Naive thymus-derived CD4-positive, alpha-beta T cell (primary cell): Measurements from ENCODE around the gene MDFI. TPM values are rescaled to one million over a fixed set of nuclear protein-coding genes. Genes with fewer than 3 reads are reported as not detected.
A peak's percentile ranks its signal among the peaks of the same experiment; 100 is the strongest.

Experiments used
- ATAC-seq: fragments of 150-1000 bp; cut with Tn5 transposase; 2 replicates; pipeline ENCODE4 v1.10.0; 2021; ENCODE audit warnings: mild to moderate bottlenecking, moderate library complexity
- CTCF ChIA-PET: fragments of 350-600 bp; sonication (Branson Sonifier 250); formaldehyde crosslinking; loops from one replicate; lab custom pipeline; 2021; ENCODE audit warnings: antibody characterized with exemption; lab: Charles Lee
- POLR2A ChIA-PET: fragments of 350-600 bp; sonication (Branson Sonifier 250); formaldehyde crosslinking; loops from one replicate; lab custom pipeline; 2021; ENCODE audit warnings: antibody characterized with exemption, inconsistent platforms; lab: Charles Lee
- DNase-seq, 9 donors: peaks; one replicate each; pipeline versions ENCODE4 v3.0.0 to v3.0.0-alpha.2; 2020 to 2022; ENCODE audit warnings: mixed read lengths in 1 of 9
- H3K27ac ChIP-seq: one replicate; pipeline ENCODE4 v1.7.0; 2013; ENCODE audit warnings: mild to moderate bottlenecking, low read depth, low read length, moderate library complexity
- H3K27me3 ChIP-seq, 2 donors: one replicate each; pipeline ENCODE4 v1.7.0; 2013; ENCODE audit warnings: low read length in 2 of 2, mild to moderate bottlenecking in 2 of 2, moderate library complexity in 2 of 2; ENCODE audit not compliant: control insufficient read depth in 2 of 2, insufficient read depth in 2 of 2
- H3K36me3 ChIP-seq, 3 experiments: 1 replicate in 2 of 3; 2 replicates in 1 of 3; pipeline ENCODE4 v1.7.0; 2013; ENCODE audit warnings: low read length in 3 of 3, mild to moderate bottlenecking in 3 of 3, moderate library complexity in 1 of 3; ENCODE audit not compliant: insufficient read depth in 3 of 3, control insufficient read depth in 2 of 3
- H3K4me1 ChIP-seq, 2 donors: one replicate each; pipeline ENCODE4 v1.7.0; 2013; ENCODE audit warnings: low read length in 2 of 2, mild to moderate bottlenecking in 2 of 2, moderate library complexity in 1 of 2; ENCODE audit not compliant: control insufficient read depth in 2 of 2, insufficient read depth in 2 of 2
- H3K4me3 ChIP-seq: 2 replicates; pipeline ENCODE4 v1.7.0; 2013; ENCODE audit warnings: mild to moderate bottlenecking, low read length
- H3K9me3 ChIP-seq, 3 experiments: 1 replicate in 2 of 3; 2 replicates in 1 of 3; pipeline ENCODE4 v1.7.0; 2013; ENCODE audit warnings: low read length in 3 of 3; ENCODE audit not compliant: control insufficient read depth in 2 of 3
- H3K27ac Mint-ChIP-seq, 9 donors: one replicate each; pipeline ENCODE4 v1.8.0; 2020 to 2022; ENCODE audit warnings: mixed read lengths in 9 of 9, mild to moderate bottlenecking in 8 of 9, moderate library complexity in 5 of 9, inconsistent platforms in 2 of 9
- H3K27me3 Mint-ChIP-seq, 5 donors: one replicate each; pipeline ENCODE4 v1.8.0; 2021 to 2022; ENCODE audit warnings: mixed read lengths in 5 of 5, mild to moderate bottlenecking in 1 of 5
- H3K36me3 Mint-ChIP-seq, 5 donors: one replicate each; pipeline ENCODE4 v1.8.0; 2020 to 2022; ENCODE audit warnings: mixed read lengths in 5 of 5, mild to moderate bottlenecking in 3 of 5, inconsistent platforms in 1 of 5
- H3K4me1 Mint-ChIP-seq, 7 donors: one replicate each; pipeline ENCODE4 v1.8.0; 2020 to 2022; ENCODE audit warnings: mixed read lengths in 7 of 7, mild to moderate bottlenecking in 3 of 7, inconsistent platforms in 1 of 7
- H3K4me3 Mint-ChIP-seq, 10 donors: one replicate each; pipeline ENCODE4 v1.8.0; 2020 to 2022; ENCODE audit warnings: mild to moderate bottlenecking in 10 of 10, mixed read lengths in 10 of 10, moderate library complexity in 6 of 10, inconsistent platforms in 2 of 10
- H3K9me3 Mint-ChIP-seq, 11 donors: one replicate each; pipeline ENCODE4 v1.8.0; 2020 to 2022; ENCODE audit warnings: mixed read lengths in 11 of 11, mild to moderate bottlenecking in 4 of 11, inconsistent platforms in 1 of 11, moderate library complexity in 1 of 11
- intact Hi-C, 2 donors: fragments of 100-400 bp; cut with micrococcal nuclease; formaldehyde crosslinking; loops; one replicate each; pipeline ENCODE4 v1.15.1; 2023
- polyA plus RNA-seq, 2 donors: library from polyadenylated mRNA; unstranded; fragments of 300-500 nt; fragmentation: Illumina TruSeq; gene quantifications; one replicate each; pipeline ENCODE4 v1.2.3, GENCODE V29; 2021
- total RNA-seq, 6 experiments: library from RNA in 5 of 6; stranded (reverse) in 5 of 6; gene quantifications; 1 replicate in 5 of 6; 2 replicates in 1 of 6; pipeline ENCODE4 v1.2.3 and lab custom pipeline; 2021 to 2026

Gene MDFI
- total and polyA plus RNA-seq, 7 experiments from 2014 or later = not detected

- DNase-seq (no peak), ATAC-seq (no peak)
- POLR2A ChIA-PET = no interaction called here
- H3K27ac ChIP-seq = no peak overlapping the region
- H3K27ac Mint-ChIP-seq = no peak overlapping the region
- H3K27me3 ChIP-seq = no peaks in the 10 kb centered on the region
- intact Hi-C loops = no loop called here
- H3K4me3 ChIP-seq = no peak overlapping the region
- no peaks in the 10 kb centered on the region for H3K9me3 Mint-ChIP-seq
- H3K4me3 Mint-ChIP-seq = no peak overlapping the region
- H3K27me3 Mint-ChIP-seq = no peaks in the 10 kb centered on the region
- H3K36me3 Mint-ChIP-seq = peaks cover 0 to 9% (median 0%) of the 10 kb centered on the region in 5 donors
- H3K4me1 Mint-ChIP-seq = peaks cover 0 to 5% (median 0%) of the 10 kb centered on the region in 7 donors
- no peaks in the 10 kb centered on the region for H3K9me3 ChIP-seq
- H3K4me1 ChIP-seq = no peaks in the 10 kb centered on the region
- no peaks in the 10 kb centered on the region for H3K36me3 ChIP-seq
- CTCF ChIA-PET = no interaction called here
Measured at GRCh38 chr6:41696788-41697187, 58.5 kb downstream of the MDFI start.

GRCh38 chr6:41697861-41698781 lies 59.9 kb downstream of the MDFI start:
- H3K9me3 Mint-ChIP-seq = no peaks in the 10 kb centered on the region
- no peak overlapping the region for H3K4me3 ChIP-seq
- no peak overlapping the region for H3K27ac Mint-ChIP-seq
- H3K4me1 Mint-ChIP-seq = peaks cover 0 to 5% (median 0%) of the 10 kb centered on the region in 7 donors
- no peaks in the 10 kb centered on the region for H3K36me3 ChIP-seq
- H3K9me3 ChIP-seq = no peaks in the 10 kb centered on the region
- ChIA-PET CTCF (no interaction called here), POLR2A (no interaction called here)
- ATAC-seq = no peak
- H3K36me3 Mint-ChIP-seq = peaks cover 0 to 5% (median 0%) of the 10 kb centered on the region in 5 donors
- no peaks in the 10 kb centered on the region for H3K27me3 Mint-ChIP-seq
- H3K4me1 ChIP-seq = no peaks in the 10 kb centered on the region
- intact Hi-C loops = no loop called here
- H3K4me3 Mint-ChIP-seq = no peak overlapping the region
- H3K27ac ChIP-seq = no peak overlapping the region
- H3K27me3 ChIP-seq = no peaks in the 10 kb centered on the region
- no peak for DNase-seq

GRCh38 chr6:41699063-41699462 lies 60.8 kb downstream of the MDFI start:
- no peak overlapping the region for H3K4me3 ChIP-seq
- H3K36me3 ChIP-seq = no peaks in the 10 kb centered on the region
- no peak overlapping the region for H3K27ac Mint-ChIP-seq
- no peaks in the 10 kb centered on the region for H3K9me3 ChIP-seq
- H3K9me3 Mint-ChIP-seq = no peaks in the 10 kb centered on the region
- H3K4me1 ChIP-seq = no peaks in the 10 kb centered on the region
- peaks cover 0 to 5% (median 0%) of the 10 kb centered on the region in 7 donors for H3K4me1 Mint-ChIP-seq
- ChIA-PET POLR2A (no interaction called here), CTCF (no interaction called here)
- no peaks in the 10 kb centered on the region for H3K27me3 Mint-ChIP-seq
- intact Hi-C loops = no loop called here
- ATAC-seq = no peak
- H3K27me3 ChIP-seq = no peaks in the 10 kb centered on the region
- peaks cover 0 to 5% (median 0%) of the 10 kb centered on the region in 5 donors for H3K36me3 Mint-ChIP-seq
- H3K27ac ChIP-seq = no peak overlapping the region
- no peak overlapping the region for H3K4me3 Mint-ChIP-seq
- no peak for DNase-seq

GRCh38 chr6:41700463-41701347 lies 62.4 kb downstream of the MDFI start:
- intact Hi-C loops = no loop called here
- Mint-ChIP-seq H3K4me3 (no peak overlapping the region), H3K27ac (no peak overlapping the region), H3K27me3 (no peaks in the 10 kb centered on the region), H3K36me3 (peaks cover 0 to 5% (median 0%) of the 10 kb centered on the region in 5 donors), H3K9me3 (no peaks in the 10 kb centered on the region), H3K4me1 (peaks cover 0 to 19% (median 0%) of the 10 kb centered on the region in 7 donors)
- Histone ChIP-seq H3K9me3 (no peaks in the 10 kb centered on the region), H3K27me3 (no peaks in the 10 kb centered on the region), H3K36me3 (no peaks in the 10 kb centered on the region), H3K4me1 (peaks cover 0 to 3% of the 10 kb centered on the region in 2 donors), H3K4me3 (no peak overlapping the region), H3K27ac (no peak overlapping the region)
- no peak for ATAC-seq
- no peak for DNase-seq
- POLR2A ChIA-PET = no interaction called here
- CTCF ChIA-PET = no interaction called here

DNA sequence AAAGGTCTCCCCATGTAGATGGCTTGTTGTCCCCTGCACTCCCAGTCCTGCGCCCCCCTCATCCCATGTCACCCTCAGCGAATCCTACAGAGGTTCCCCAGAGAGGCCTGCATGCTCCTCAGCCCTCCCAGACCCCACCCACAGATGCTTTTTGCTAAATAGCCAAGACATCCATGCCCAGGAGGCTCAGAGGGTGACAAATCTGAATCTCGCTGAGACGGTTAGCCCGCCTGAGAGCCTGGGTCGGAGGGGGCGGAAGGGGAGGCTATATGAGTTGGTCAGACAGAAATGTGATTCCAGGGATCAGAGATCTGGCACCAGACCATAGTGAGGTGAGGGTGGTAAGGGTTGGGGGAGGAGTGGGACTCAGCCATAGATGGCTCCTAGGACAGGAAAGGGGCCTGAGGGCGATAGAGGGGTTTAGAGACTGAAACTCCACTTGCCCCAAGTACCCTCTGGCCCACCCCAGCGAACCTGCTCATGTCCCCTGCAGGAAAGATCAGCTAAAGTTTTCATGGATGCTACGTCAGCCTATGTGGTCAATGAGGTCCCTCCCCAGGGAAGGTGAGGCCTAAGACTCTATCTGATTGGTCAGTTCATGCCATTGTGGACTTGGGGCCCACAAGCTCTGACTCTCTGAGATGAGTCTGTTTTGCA lies 63.9 kb downstream of the MDFI start:
- no peak for DNase-seq
- intact Hi-C loops = no loop called here

DNA sequence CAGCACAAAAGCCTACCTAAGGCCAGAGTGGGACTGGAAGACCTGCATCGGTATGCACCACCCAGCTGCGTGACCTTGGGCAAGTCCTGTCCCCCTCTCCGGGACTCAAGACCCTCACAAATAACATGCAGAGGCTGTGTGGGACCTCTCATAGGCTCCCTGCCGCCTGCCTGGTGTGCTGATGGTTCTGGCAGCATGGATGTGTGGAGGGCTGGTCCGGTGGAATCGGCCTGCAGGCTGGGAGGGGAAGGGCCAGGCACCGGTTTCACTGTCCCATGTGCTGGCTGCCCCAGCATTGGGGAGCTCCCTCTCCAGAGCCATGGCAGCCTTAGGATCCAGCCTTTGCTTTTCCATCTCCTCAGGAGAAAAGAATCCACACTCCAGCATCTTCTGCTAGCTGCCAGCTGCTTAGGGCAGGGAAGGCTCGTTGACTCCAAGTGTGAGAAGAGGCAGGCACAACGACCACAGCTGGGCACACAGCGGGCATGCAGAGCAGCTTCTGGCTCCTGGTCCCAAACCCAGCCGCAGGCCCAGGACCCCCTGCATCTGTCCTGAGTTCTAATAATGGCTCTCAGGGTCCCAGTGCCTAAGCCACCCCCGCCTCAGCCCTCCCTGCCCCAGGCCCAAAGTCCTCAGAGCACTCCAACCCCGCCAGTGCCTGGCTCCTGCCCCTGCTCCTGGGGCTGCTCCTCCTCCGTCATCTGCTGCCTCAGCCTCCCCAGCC lies 64.7 kb downstream of the MDFI start:
- peaks cover 13 to 41% (median 20%) of the 10 kb centered on the region in 7 donors for H3K4me1 Mint-ChIP-seq
- H3K36me3 Mint-ChIP-seq = peaks cover 0 to 5% (median 0%) of the 10 kb centered on the region in 5 donors
- Histone ChIP-seq H3K4me3 (no peak overlapping the region), H3K27ac (no peak overlapping the region), H3K9me3 (no peaks in the 10 kb centered on the region), H3K27me3 (no peaks in the 10 kb centered on the region), H3K4me1 (peaks cover 16 to 25% of the 10 kb centered on the region in 2 donors), H3K36me3 (no peaks in the 10 kb centered on the region)
- H3K4me3 Mint-ChIP-seq = no peak overlapping the region
- no peaks in the 10 kb centered on the region for H3K9me3 Mint-ChIP-seq
- ChIA-PET CTCF (interaction anchor here (0.6 kb wide), 1 partner anchor 52 kb away, joined by 4 read pairs; no protein-coding TSS in a partner anchor), POLR2A (no interaction called here)
- ATAC-seq (no peak), DNase-seq (no peak)
- H3K27ac Mint-ChIP-seq = peak overlapping the region in 1 of 9 donors; percentile 38
- intact Hi-C loops = no loop called here
- no peaks in the 10 kb centered on the region for H3K27me3 Mint-ChIP-seq

More for the DNA sequence above, 63.9 kb downstream of the MDFI start:
- H3K9me3 Mint-ChIP-seq = no peaks in the 10 kb centered on the region
- Histone ChIP-seq H3K27me3 (no peaks in the 10 kb centered on the region), H3K9me3 (no peaks in the 10 kb centered on the region), H3K4me3 (no peak overlapping the region), H3K4me1 (peaks cover 9 to 18% of the 10 kb centered on the region in 2 donors), H3K27ac (no peak overlapping the region), H3K36me3 (no peaks in the 10 kb centered on the region)
- no peak overlapping the region for H3K4me3 Mint-ChIP-seq
- CTCF ChIA-PET = interaction anchor here (0.6 kb wide), 1 partner anchor 52 kb away, joined by 4 read pairs; no protein-coding TSS in a partner anchor
- peak overlapping the region in 1 of 9 donors; percentile 38 for H3K27ac Mint-ChIP-seq
- H3K36me3 Mint-ChIP-seq = peaks cover 0 to 5% (median 0%) of the 10 kb centered on the region in 5 donors
- H3K27me3 Mint-ChIP-seq = no peaks in the 10 kb centered on the region
- H3K4me1 Mint-ChIP-seq = peaks cover 6 to 34% (median 13%) of the 10 kb centered on the region in 7 donors
- POLR2A ChIA-PET = no interaction called here
- ATAC-seq = no peak
